ENCODE measurements around the gene PPFIA3.
"Not testable (repeated sequence)": the region's sequence is repeated elsewhere in the genome, so short reads cannot be mapped to it uniquely, and the experiment has no call there.

The PPFIA3 gene

GRCh38 chr19:49125025-49125731 lies 5.8 kb downstream of the PPFIA3 start:
- no peak for DNase-seq

GRCh38 chr19:49126575-49126974 lies 7.2 kb downstream of the PPFIA3 start:
- no peak for DNase-seq

- DNase-seq = not testable (repeated sequence)
These were observed 7.9 kb downstream of the PPFIA3 start for GRCh38 chr19:49127225-49127624.

GRCh38 chr19:49127674-49128544 lies 8.6 kb downstream of the PPFIA3 start:
- DNase-seq = peak; percentile 48

GRCh38 chr19:49128545-49129237 lies 9.3 kb downstream of the PPFIA3 start:
- DNase-seq = no peak

GRCh38 chr19:49129238-49129583 lies 9.9 kb downstream of the PPFIA3 start:
- DNase-seq = no peak

GRCh38 chr19:49130325-49130724 lies 11.0 kb downstream of the PPFIA3 start:
- no peak for DNase-seq

- DNase-seq = no peak
These were observed 13.7 kb downstream of the PPFIA3 start for GRCh38 chr19:49132974-49133609.

GRCh38 chr19:49133621-49134454 lies 14.5 kb downstream of the PPFIA3 start:
- no peak for DNase-seq

GRCh38 chr19:49135686-49136085 lies 16.3 kb downstream of the PPFIA3 start:
- DNase-seq = no peak

GRCh38 chr19:49136771-49137171 lies 17.4 kb downstream of the PPFIA3 start:
- DNase-seq = no peak

- no peak for DNase-seq
These were observed 21.6 kb downstream of the PPFIA3 start for GRCh38 chr19:49140951-49141350.

- DNase-seq = no peak
These were observed 22.0 kb downstream of the PPFIA3 start for GRCh38 chr19:49141352-49141751.

GRCh38 chr19:49142866-49143335 lies 23.6 kb downstream of the PPFIA3 start:
- DNase-seq = no peak

- DNase-seq = no peak
These were observed 26.4 kb downstream of the PPFIA3 start for GRCh38 chr19:49145573-49146407.

GRCh38 chr19:49146408-49146770 lies 27.0 kb downstream of the PPFIA3 start:
- DNase-seq = not testable (repeated sequence)

GRCh38 chr19:49148044-49148682 lies 28.8 kb downstream of the PPFIA3 start:
- no peak for DNase-seq

- no peak for DNase-seq
These were observed 29.7 kb downstream of the PPFIA3 start for GRCh38 chr19:49148784-49149651.

- DNase-seq = no peak
These were observed 30.3 kb downstream of the PPFIA3 start for GRCh38 chr19:49149652-49150105.

All from NCI-H2081 treated with DMSO at 0.1 percent for 48 hours (cell line).